Prostate gland (tissue), 2 donors: ENCODE measurements around the gene TANGO6.
A peak's percentile ranks its signal among the peaks of the same experiment; 100 is the strongest.

ENCODE experiments used
- CTCF ChIP-seq, 4 experiments: fragments of 200-600 bp in 2 of 4; fragments of 450-650 bp in 2 of 4; sonication (generic) in 2 of 4; IDR thresholded peaks; 1 replicate in 3 of 4; 2 replicates in 1 of 4; pipeline ENCODE4 v1.5.1; 2016 to 2019; ENCODE audit warnings: antibody characterized with exemption in 4 of 4, mild to moderate bottlenecking in 2 of 4, moderate library complexity in 2 of 4
- POLR2A ChIP-seq: fragments of 450-650 bp; IDR thresholded peaks from one replicate; pipeline ENCODE4 v1.6.1; 2016; ENCODE audit warnings: antibody characterized with exemption, mild to moderate bottlenecking

GRCh38 chr16:68995011-68995504 lies 151.7 kb downstream of the TANGO6 start:
- TF ChIP-seq POLR2A (no peak), CTCF (IDR thresholded peaks at IDR 0.05) (peak in 2 of 4 experiments; percentile 13 to 38)
